IMR-90 (cell line): ENCODE data around the gene CHMP4B.

Experiments
- BHLHE40 ChIP-seq: fragments of 150-350 bp; IDR thresholded peaks from 2 replicates; pipeline ENCODE4 v1.6.1; 2016; ENCODE audit warnings: mild to moderate bottlenecking, low read depth, low read length
- CEBPB ChIP-seq: IDR thresholded peaks from 2 replicates; pipeline ENCODE4 v1.6.1; 2012; ENCODE audit warnings: low read depth, low read length, improper control_type of control experiment
- CHD1 ChIP-seq: IDR thresholded peaks from 2 replicates; pipeline ENCODE4 v1.6.1; 2012; ENCODE audit warnings: low read depth, low read length, improper control_type of control experiment
- CTCF ChIP-seq: conservative IDR thresholded peaks from 2 replicates; pipeline ENCODE4 v1.5.1; 2012; ENCODE audit warnings: mild to moderate bottlenecking, low read depth, low read length, improper control_type of control experiment
- FOS ChIP-seq: fragments of 150-350 bp; IDR thresholded peaks from 2 replicates; pipeline ENCODE4 v1.6.1; 2016; ENCODE audit warnings: low read depth, low read length
- MAFK ChIP-seq: IDR thresholded peaks from 2 replicates; pipeline ENCODE4 v1.6.1; 2012; ENCODE audit warnings: low read depth, low read length, improper control_type of control experiment
- MAZ ChIP-seq: IDR thresholded peaks from 2 replicates; pipeline ENCODE4 v1.6.1; 2012; ENCODE audit warnings: low read depth, mild to moderate bottlenecking, low read length, improper control_type of control experiment, moderate library complexity, borderline replicate concordance
- MXI1 ChIP-seq: IDR thresholded peaks from 2 replicates; pipeline ENCODE4 v1.6.1; 2012; ENCODE audit warnings: low read depth, mild to moderate bottlenecking, low read length, moderate library complexity, borderline replicate concordance
- POLR2A ChIP-seq: IDR thresholded peaks from 2 replicates; pipeline ENCODE4 v1.6.1; 2012; ENCODE audit warnings: mild to moderate bottlenecking, low read depth, low read length
- RAD21 ChIP-seq: IDR thresholded peaks from 2 replicates; pipeline ENCODE4 v1.6.1; 2012; ENCODE audit warnings: low read length, improper control_type of control experiment
- RFX5 ChIP-seq: IDR thresholded peaks from 2 replicates; pipeline ENCODE4 v1.8.0; 2012; ENCODE audit warnings: low read depth, mild to moderate bottlenecking, low read length, moderate library complexity
- SMC3 ChIP-seq: fragments of 150-350 bp; IDR thresholded peaks from 2 replicates; pipeline ENCODE4 v1.6.1; 2016; ENCODE audit warnings: low read depth, mild to moderate bottlenecking, antibody characterized with exemption, low read length, moderate library complexity
- TF ChIP-seq, protein P1 (sequence below): fragments of 150-350 bp; IDR thresholded peaks from 2 replicates; pipeline ENCODE4 v1.6.1; 2016; ENCODE audit warnings: low read depth, mild to moderate bottlenecking, low read length, moderate library complexity, borderline replicate concordance
- TF ChIP-seq, protein P2 (sequence below): fragments of 150-350 bp; IDR thresholded peaks from 2 replicates; pipeline ENCODE4 v1.6.1; 2017; ENCODE audit warnings: mild to moderate bottlenecking, antibody characterized with exemption, low read length, low read depth

DNA sequence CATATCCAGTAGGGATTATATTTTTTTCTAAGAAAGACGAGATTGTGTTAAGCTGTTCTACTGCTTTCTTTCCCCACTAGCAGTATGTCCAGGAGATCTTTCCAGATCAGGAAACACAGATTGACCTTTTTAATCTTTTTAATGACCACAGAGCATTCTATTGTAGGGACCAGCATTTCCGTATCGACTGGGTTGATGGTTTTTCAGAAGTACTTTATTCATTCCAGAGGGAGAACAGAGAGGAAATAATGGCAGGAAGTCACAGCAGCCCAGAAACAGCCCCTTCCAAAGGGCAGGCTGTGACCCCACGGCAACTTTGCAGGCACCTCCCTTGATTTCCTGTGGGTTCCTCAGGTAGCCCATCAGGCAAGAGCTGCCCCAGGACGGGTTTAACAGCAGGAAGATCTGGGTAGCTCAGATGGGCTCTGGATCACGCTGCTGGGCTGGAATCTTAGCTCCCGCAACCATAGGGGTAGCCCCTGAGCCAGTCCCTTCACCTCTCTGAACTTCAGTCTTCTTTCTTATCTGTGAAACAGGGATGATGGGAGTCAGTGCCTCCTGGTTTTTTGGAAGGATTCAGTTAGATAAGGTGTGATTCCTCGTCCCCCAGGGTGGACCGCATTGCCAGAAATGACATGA is 23.8 kb upstream of the CHMP4B start:
- TF ChIP-seq CTCF = no peak
- no peak for TF ChIP-seq POLR2A
- TF ChIP-seq CHD1 = no peak
- TF ChIP-seq RFX5 = no peak
- TF ChIP-seq RAD21 = no peak
- TF ChIP-seq FOS = no peak
- no peak for TF ChIP-seq BHLHE40
- TF ChIP-seq MAFK = no peak
- TF ChIP-seq CEBPB = no peak
- no peak for TF ChIP-seq MAZ
- no peak for TF ChIP-seq SMC3
- TF ChIP-seq, protein P1, sequence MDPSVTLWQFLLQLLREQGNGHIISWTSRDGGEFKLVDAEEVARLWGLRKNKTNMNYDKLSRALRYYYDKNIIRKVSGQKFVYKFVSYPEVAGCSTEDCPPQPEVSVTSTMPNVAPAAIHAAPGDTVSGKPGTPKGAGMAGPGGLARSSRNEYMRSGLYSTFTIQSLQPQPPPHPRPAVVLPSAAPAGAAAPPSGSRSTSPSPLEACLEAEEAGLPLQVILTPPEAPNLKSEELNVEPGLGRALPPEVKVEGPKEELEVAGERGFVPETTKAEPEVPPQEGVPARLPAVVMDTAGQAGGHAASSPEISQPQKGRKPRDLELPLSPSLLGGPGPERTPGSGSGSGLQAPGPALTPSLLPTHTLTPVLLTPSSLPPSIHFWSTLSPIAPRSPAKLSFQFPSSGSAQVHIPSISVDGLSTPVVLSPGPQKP = no peak
- TF ChIP-seq, protein P2, sequence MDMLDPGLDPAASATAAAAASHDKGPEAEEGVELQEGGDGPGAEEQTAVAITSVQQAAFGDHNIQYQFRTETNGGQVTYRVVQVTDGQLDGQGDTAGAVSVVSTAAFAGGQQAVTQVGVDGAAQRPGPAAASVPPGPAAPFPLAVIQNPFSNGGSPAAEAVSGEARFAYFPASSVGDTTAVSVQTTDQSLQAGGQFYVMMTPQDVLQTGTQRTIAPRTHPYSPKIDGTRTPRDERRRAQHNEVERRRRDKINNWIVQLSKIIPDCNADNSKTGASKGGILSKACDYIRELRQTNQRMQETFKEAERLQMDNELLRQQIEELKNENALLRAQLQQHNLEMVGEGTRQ = no peak
- TF ChIP-seq MXI1 = no peak
